Measurements from ENCODE around the gene ABCB8. TPM values are rescaled to one million over a fixed set of nuclear protein-coding genes. Genes with fewer than 3 reads are reported as not detected.

Gene ABCB8
- total and polyA plus RNA-seq, 2 of the 8 experiments (the other 6 are each of a cell fraction or from before 2014, with no cell fraction given) = 17.7 to 27.0 TPM

- 91% methylated on average over 16 of the region's 18 CpGs; no CpG with 5 or more reads in 1 of the 2 experiments for WGBS, 2 experiments (ENCODE audit: extremely low coverage in 1 of 2, insufficient coverage in 1 of 2, insufficient read length in 1 of 2, insufficient replicate concordance in 2 of 2, low coverage in 1 of 2, low lambda C conversion rate in 2 of 2, missing lambda C conversion rate in 1 of 2)
- H2BK120ac ChIP-seq (replicated peaks; ENCODE audit: low read depth, low read length) = no peak overlapping the region
- peaks cover 5 to 9% of the 10 kb centered on the region in 2 experiments for H4K20me1 ChIP-seq (replicated peaks in 1 of 2; ENCODE audit: control insufficient read depth in 1 of 2, insufficient read depth in 2 of 2, low read length in 2 of 2)
- H3K4ac ChIP-seq (replicated peaks; ENCODE audit: insufficient read length, low read depth, low read length) = no peak overlapping the region
- H2AK5ac ChIP-seq (ENCODE audit: low read depth, low read length) = no peak overlapping the region
- no peak overlapping the region for H3K9ac ChIP-seq (replicated peaks in 1 of 4; ENCODE audit: extremely low read depth in 1 of 4, low read depth in 3 of 4, low read length in 3 of 4)
- ChIA-PET CTCF (ENCODE audit: partially characterized antibody) (interaction anchor here (0.6 to 9.0 kb wide), 4 partner anchors 13 to 251 kb away, joined by 5 to 81 read pairs (median 22); no protein-coding TSS in a partner anchor), POLR2A (ENCODE audit: partially characterized antibody) (interaction anchor here (2.1 to 7.9 kb wide), 2 partner anchors 13 to 50 kb away, joined by 9 to 77 read pairs; no protein-coding TSS in a partner anchor)
- H3K23ac ChIP-seq (ENCODE audit: insufficient read length) = no peak overlapping the region
- H3K79me1 ChIP-seq (ENCODE audit: low read depth, low read length) = peaks cover 6% of the 10 kb centered on the region; the same call in 1 of the 2 replicates
- H2BK15ac ChIP-seq (ENCODE audit: low read length) = no peak overlapping the region
- no peak overlapping the region for H2BK12ac ChIP-seq (ENCODE audit: low read depth, low read length)
- peaks cover 20% of the 10 kb centered on the region; the same call in 1 of the 2 replicates for H3K23me2 ChIP-seq (ENCODE audit: low read depth, low read length)
- no peak overlapping the region for H3K27ac ChIP-seq (ENCODE audit: low read depth, low read length)
- no peak overlapping the region for H3K4me2 ChIP-seq (ENCODE audit: insufficient read depth in 1 of 2, low read depth in 2 of 2, low read length in 2 of 2)
- no peak overlapping the region for H3K18ac ChIP-seq (ENCODE audit: extremely low read depth, low read length)
- no peak for DNase-seq (ENCODE audit: low read depth in 1 of 2, low spot score in 2 of 2)
- H3K79me2 ChIP-seq (ENCODE audit: control insufficient read depth in 1 of 2, insufficient read depth in 2 of 2, low read length in 2 of 2) = peaks cover 0 to 8% of the 10 kb centered on the region in 2 experiments; a peak in 1 of 4 replicates
- H3K4me1 ChIP-seq (replicated peaks in 1 of 4; ENCODE audit: control insufficient read depth in 3 of 4, insufficient read depth in 4 of 4, low read length in 3 of 4) = peaks cover 6 to 29% (median 24%) of the 10 kb centered on the region in 4 experiments
- no peak overlapping the region for H2AFZ ChIP-seq (ENCODE audit: low read length)
- H3K56ac ChIP-seq (replicated peaks; ENCODE audit: insufficient read length, low read depth, low read length) = no peak overlapping the region
- no peak overlapping the region for H3K14ac ChIP-seq (ENCODE audit: insufficient read length)
- no peaks in the 10 kb centered on the region for H3K27me3 ChIP-seq (replicated peaks in 1 of 4; ENCODE audit: control insufficient read depth in 3 of 4, extremely low read depth in 1 of 4, insufficient read depth in 3 of 4, low read length in 3 of 4)
- H4K8ac ChIP-seq (ENCODE audit: extremely low read depth, insufficient read depth, low read length) = 0 out of 2 replicates have a peak overlapping the region, but pooled peaks have one; percentile 32
- H2BK20ac ChIP-seq (ENCODE audit: low read length) = no peak overlapping the region
- H4K91ac ChIP-seq (replicated peaks; ENCODE audit: insufficient read length, low read length) = no peak overlapping the region
- H3K36me3 ChIP-seq (ENCODE audit: control insufficient read depth in 2 of 4, insufficient read depth in 4 of 4, low read length in 3 of 4) = peaks cover 5 to 38% (median 21%) of the 10 kb centered on the region in 4 experiments; a peak in 7 of 8 replicates
- FAIRE-seq = no peak
- H2BK5ac ChIP-seq (ENCODE audit: low read depth, low read length) = no peak overlapping the region
- no peak overlapping the region for H3K4me3 ChIP-seq (ENCODE audit: extremely low read depth in 1 of 4, insufficient read depth in 2 of 4, low read depth in 3 of 4, low read length in 4 of 4)
- no peak overlapping the region for H4K5ac ChIP-seq (ENCODE audit: insufficient read length, low read depth, low read length)
- no peaks in the 10 kb centered on the region for H3K9me3 ChIP-seq (ENCODE audit: insufficient read depth in 2 of 2, low read depth in 1 of 2, low read length in 1 of 2)
- TF ChIP-seq SIX5 (IDR thresholded peaks at IDR 0.05; ENCODE audit: low read depth, low read length) (no peak), POU5F1 (IDR thresholded peaks at IDR 0.05; ENCODE audit: low read depth, low read length) (no peak), MAFK (IDR thresholded peaks at IDR 0.05; ENCODE audit: low read depth, low read length) (no peak), TAF1 (IDR thresholded peaks at IDR 0.05; ENCODE audit: low read depth, low read length) (no peak), SP1 (IDR thresholded peaks at IDR 0.05; ENCODE audit: low read depth, low read length) (no peak), SIN3A (conservative IDR thresholded peaks at IDR 0.05 in 1 of 2, IDR thresholded peaks at IDR 0.05 in 1 of 2; ENCODE audit: low read depth in 1 of 2, low read length in 2 of 2) (no peak), SIRT6 (IDR thresholded peaks at IDR 0.05; ENCODE audit: low read length) (no peak), POLR2AphosphoS5 (IDR thresholded peaks at IDR 0.05; ENCODE audit: low read depth, low read length) (no peak), CHD1 (IDR thresholded peaks at IDR 0.05; ENCODE audit: low read depth, low read length) (no peak), RFX5 (IDR thresholded peaks at IDR 0.05; ENCODE audit: borderline replicate concordance, low read depth, low read length) (no peak)
- TF ChIP-seq, protein P1, sequence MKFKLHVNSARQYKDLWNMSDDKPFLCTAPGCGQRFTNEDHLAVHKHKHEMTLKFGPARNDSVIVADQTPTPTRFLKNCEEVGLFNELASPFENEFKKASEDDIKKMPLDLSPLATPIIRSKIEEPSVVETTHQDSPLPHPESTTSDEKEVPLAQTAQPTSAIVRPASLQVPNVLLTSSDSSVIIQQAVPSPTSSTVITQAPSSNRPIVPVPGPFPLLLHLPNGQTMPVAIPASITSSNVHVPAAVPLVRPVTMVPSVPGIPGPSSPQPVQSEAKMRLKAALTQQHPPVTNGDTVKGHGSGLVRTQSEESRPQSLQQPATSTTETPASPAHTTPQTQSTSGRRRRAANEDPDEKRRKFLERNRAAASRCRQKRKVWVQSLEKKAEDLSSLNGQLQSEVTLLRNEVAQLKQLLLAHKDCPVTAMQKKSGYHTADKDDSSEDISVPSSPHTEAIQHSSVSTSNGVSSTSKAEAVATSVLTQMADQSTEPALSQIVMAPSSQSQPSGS (IDR thresholded peaks at IDR 0.05; ENCODE audit: low read length) = no peak
- TF ChIP-seq, protein P2, sequence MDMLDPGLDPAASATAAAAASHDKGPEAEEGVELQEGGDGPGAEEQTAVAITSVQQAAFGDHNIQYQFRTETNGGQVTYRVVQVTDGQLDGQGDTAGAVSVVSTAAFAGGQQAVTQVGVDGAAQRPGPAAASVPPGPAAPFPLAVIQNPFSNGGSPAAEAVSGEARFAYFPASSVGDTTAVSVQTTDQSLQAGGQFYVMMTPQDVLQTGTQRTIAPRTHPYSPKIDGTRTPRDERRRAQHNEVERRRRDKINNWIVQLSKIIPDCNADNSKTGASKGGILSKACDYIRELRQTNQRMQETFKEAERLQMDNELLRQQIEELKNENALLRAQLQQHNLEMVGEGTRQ (IDR thresholded peaks at IDR 0.05; ENCODE audit: low read length) = no peak
Measured at GRCh38 chr7:151064454-151064853, 36.2 kb downstream of the ABCB8 start.
